MCF 10A (cell line): ENCODE results near the gene FLRT3. TPM values are rescaled to one million over a fixed set of nuclear protein-coding genes. Genes with fewer than 3 reads are reported as not detected.

Experiments
- BruUV-seq: library from RNA; stranded (reverse); fragments of 400-500 nt; replicated peaks from 2 replicates; lab custom pipeline; 2021; lab: Mats Ljungman, UMichigan
- CTCF ChIA-PET: fragments of 300-600 bp; sonication (Branson Sonifier 250); formaldehyde crosslinking; extraction: SDS; loops from one replicate; lab custom pipeline; 2021; ENCODE audit warnings: antibody characterized with exemption, inconsistent platforms; lab: Yijun Ruan, JAX
- POLR2A ChIA-PET: fragments of 300-600, 350-650 bp; sonication (Branson Sonifier 250); formaldehyde crosslinking; extraction: SDS; loops from one replicate; lab custom pipeline; 2020; ENCODE audit warnings: antibody characterized with exemption, inconsistent platforms; lab: Yijun Ruan, JAX
- DNase-seq: peaks from one replicate; pipeline ENCODE4 v3.0.0-alpha.2; 2018; ENCODE audit not compliant: unreplicated experiment
- H3K27ac Mint-ChIP-seq: one replicate; pipeline ENCODE4 v1.8.0; 2022; ENCODE audit warnings: mild to moderate bottlenecking, low read depth, mixed read lengths; ENCODE audit not compliant: unreplicated experiment
- H3K27me3 Mint-ChIP-seq: one replicate; pipeline ENCODE4 v1.8.0; 2022; ENCODE audit warnings: mixed read lengths; ENCODE audit not compliant: insufficient read depth, unreplicated experiment
- H3K36me3 Mint-ChIP-seq: one replicate; pipeline ENCODE4 v1.8.0; 2022; ENCODE audit warnings: mild to moderate bottlenecking, moderate library complexity, mixed read lengths; ENCODE audit not compliant: insufficient read depth, unreplicated experiment
- H3K4me1 Mint-ChIP-seq: one replicate; pipeline ENCODE4 v1.8.0; 2022; ENCODE audit warnings: mixed read lengths; ENCODE audit not compliant: insufficient read depth, unreplicated experiment
- H3K4me3 Mint-ChIP-seq: one replicate; pipeline ENCODE4 v1.8.0; 2022; ENCODE audit warnings: mild to moderate bottlenecking, moderate library complexity, mixed read lengths; ENCODE audit not compliant: unreplicated experiment
- H3K9me3 Mint-ChIP-seq: one replicate; pipeline ENCODE4 v1.8.0; 2022; ENCODE audit warnings: mixed read lengths; ENCODE audit not compliant: unreplicated experiment
- CTCF ChIP-seq: fragments of 200-600 bp; IDR thresholded peaks from one replicate; pipeline ENCODE4 v1.8.0; 2022; ENCODE audit warnings: antibody characterized with exemption, mild to moderate bottlenecking; ENCODE audit not compliant: unreplicated experiment
- intact Hi-C: fragments of 100-400 bp; cut with micrococcal nuclease; formaldehyde crosslinking; loops from 2 replicates; pipeline ENCODE4 v1.14.1; 2022
- total RNA-seq: library from RNA; stranded (reverse); gene quantifications from 2 replicates; pipeline ENCODE4 v1.2.3, GENCODE V29; 2022

FLRT3 gene
- total RNA-seq, 1 experiment from 2014 or later = 13.3 TPM

- DNase-seq = no peak
- POLR2A ChIA-PET = interaction anchor here (1.4 to 2.4 kb wide), 2 partner anchors 7 to 47 kb away, joined by 3 to 11 read pairs; no protein-coding TSS in a partner anchor
- Mint-ChIP-seq H3K4me1 (peaks cover 45% of the 10 kb centered on the region), H3K27ac (peak overlapping the region; percentile 85), H3K9me3 (no peaks in the 10 kb centered on the region), H3K4me3 (no peak overlapping the region), H3K36me3 (peaks cover 6% of the 10 kb centered on the region), H3K27me3 (no peaks in the 10 kb centered on the region)
- no peak for TF ChIP-seq CTCF
- BruUV-seq = no TSS peak
- intact Hi-C loops = no loop called here
- CTCF ChIA-PET = interaction anchor here (0.6 to 1.1 kb wide), 2 partner anchors 92 to 243 kb away, joined by 3 to 4 read pairs; no protein-coding TSS in a partner anchor
Observed at GRCh38 chr20:14282140-14282539, 55.3 kb downstream of the FLRT3 start.
